HUES48 (cell line): ENCODE measurements around the gene KCNIP4.

Source experiments
- H3K27ac ChIP-seq: one replicate; pipeline ENCODE4 v1.7.0; 2013; ENCODE audit warnings: low read depth, low read length, inconsistent platforms
- H3K27me3 ChIP-seq: 2 replicates; pipeline ENCODE4 v1.6.1; 2013; ENCODE audit warnings: mild to moderate bottlenecking, low read length; ENCODE audit not compliant: control insufficient read depth, insufficient read depth
- H3K36me3 ChIP-seq: 2 replicates; pipeline ENCODE4 v1.6.1; 2013; ENCODE audit warnings: low read length; ENCODE audit not compliant: control insufficient read depth, insufficient read depth
- H3K4me1 ChIP-seq: 2 replicates; pipeline ENCODE4 v1.6.1; 2013; ENCODE audit warnings: mild to moderate bottlenecking, low read length; ENCODE audit not compliant: control insufficient read depth, insufficient read depth
- H3K4me3 ChIP-seq: 2 replicates; pipeline ENCODE4 v1.5.1; 2013; ENCODE audit warnings: mild to moderate bottlenecking, low read depth, low read length
- H3K9ac ChIP-seq: 2 replicates; pipeline ENCODE4 v1.6.1; 2013; ENCODE audit warnings: mild to moderate bottlenecking, low read depth, low read length, moderate library complexity
- H3K9me3 ChIP-seq: 2 replicates; pipeline ENCODE4 v1.6.1; 2013; ENCODE audit warnings: low read length; ENCODE audit not compliant: control insufficient read depth, insufficient read depth

KCNIP4 gene

DNA sequence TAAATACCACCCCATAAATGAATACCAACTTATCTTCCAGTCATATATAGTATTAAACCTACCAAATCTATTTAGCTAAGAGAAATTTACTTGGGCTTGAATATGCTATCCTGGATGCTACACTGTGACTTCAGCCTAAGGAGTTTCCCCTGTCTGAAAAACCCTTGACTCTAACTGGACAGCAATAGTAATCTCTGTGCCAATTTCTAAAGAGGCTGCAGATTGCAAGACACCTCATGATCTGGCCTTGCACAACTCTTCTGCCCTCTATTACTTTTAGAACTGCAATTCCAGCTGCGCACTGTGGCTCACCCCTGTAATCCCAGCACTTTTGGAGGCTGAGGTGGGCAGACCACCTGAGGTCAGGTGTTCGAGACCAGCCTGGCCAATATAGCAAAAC, 371.5 kb downstream of the KCNIP4 start:
- Histone ChIP-seq H3K27me3 (no peaks in the 10 kb centered on the region), H3K9me3 (no peaks in the 10 kb centered on the region), H3K4me1 (peaks cover 5% of the 10 kb centered on the region; the same call in 1 of the 2 replicates), H3K9ac (no peak overlapping the region), H3K4me3 (no peak overlapping the region), H3K27ac (no peak overlapping the region), H3K36me3 (no peaks in the 10 kb centered on the region)

DNA sequence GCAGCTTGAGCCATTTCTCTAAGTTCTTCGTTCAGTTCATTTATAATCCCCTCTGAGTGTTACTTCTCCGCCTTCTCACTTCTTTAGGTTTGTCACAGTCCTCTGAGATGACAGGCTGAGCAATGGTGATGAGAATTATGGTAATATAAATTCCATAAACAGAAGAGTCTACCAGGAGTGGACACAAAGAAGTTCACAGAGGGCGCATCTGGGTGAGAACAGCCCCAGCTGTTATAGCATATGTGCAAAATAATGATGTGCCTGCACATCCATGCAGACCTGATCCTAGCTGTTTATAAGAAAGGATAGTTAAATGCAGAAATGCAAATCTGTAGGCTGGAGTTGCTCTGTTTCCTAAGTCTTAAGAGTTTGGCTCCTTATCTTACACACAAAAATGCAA, 377.5 kb downstream of the KCNIP4 start:
- Histone ChIP-seq H3K4me3 (no peak overlapping the region), H3K27ac (no peak overlapping the region), H3K4me1 (peaks cover 11% of the 10 kb centered on the region), H3K9me3 (no peaks in the 10 kb centered on the region), H3K36me3 (no peaks in the 10 kb centered on the region), H3K27me3 (no peaks in the 10 kb centered on the region), H3K9ac (no peak overlapping the region)

DNA sequence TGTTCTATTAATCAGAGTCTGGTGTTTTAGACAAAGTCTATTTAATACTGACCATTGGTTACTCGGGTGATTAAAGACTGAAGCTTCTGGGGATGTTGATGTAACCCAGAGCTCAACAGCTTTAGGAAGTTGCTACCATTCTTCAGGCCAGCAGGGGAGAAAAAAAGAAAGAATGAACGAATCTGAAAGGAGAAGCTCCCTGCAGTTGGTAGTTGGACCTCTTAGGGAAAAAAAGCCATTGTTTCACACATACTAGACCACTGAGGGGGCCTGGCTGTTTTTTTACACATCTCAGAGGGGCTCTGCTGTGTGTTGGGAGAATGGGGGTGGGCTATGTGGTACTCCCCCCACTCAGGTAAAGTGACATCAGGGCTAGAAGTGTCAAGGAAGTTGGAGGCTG, 378.9 kb downstream of the KCNIP4 start:
- Histone ChIP-seq H3K9ac (no peak overlapping the region), H3K9me3 (no peaks in the 10 kb centered on the region), H3K4me3 (peak overlapping the region; percentile 5; the same call in 1 of the 2 replicates), H3K4me1 (peaks cover 8% of the 10 kb centered on the region), H3K36me3 (no peaks in the 10 kb centered on the region), H3K27ac (peak overlapping the region; percentile 37), H3K27me3 (no peaks in the 10 kb centered on the region)

DNA sequence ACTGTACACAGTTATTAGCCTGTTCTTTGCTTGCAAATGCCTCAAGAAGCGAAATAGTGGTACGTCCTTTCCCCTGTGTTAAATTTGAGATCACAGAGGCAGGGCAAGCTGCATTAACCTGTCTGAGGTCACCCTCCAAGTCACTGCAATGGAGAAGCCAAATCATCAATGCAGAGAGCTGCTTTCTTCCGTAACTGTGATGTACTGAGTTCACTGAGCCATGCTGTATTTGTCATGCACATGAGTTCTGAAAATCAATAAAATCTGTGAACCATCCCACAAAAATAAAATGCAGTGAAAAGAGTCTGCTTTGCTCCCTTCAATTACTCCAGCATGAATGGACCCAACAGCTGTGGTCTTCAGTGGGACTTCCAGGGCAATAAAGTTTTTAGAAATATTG, 393.5 kb downstream of the KCNIP4 start:
- H3K4me3 ChIP-seq = no peak overlapping the region
- H3K36me3 ChIP-seq = no peaks in the 10 kb centered on the region
- peaks cover 27% of the 10 kb centered on the region for H3K4me1 ChIP-seq
- no peak overlapping the region for H3K27ac ChIP-seq
- H3K9me3 ChIP-seq = no peaks in the 10 kb centered on the region
- no peak overlapping the region for H3K9ac ChIP-seq
- H3K27me3 ChIP-seq = no peaks in the 10 kb centered on the region

DNA sequence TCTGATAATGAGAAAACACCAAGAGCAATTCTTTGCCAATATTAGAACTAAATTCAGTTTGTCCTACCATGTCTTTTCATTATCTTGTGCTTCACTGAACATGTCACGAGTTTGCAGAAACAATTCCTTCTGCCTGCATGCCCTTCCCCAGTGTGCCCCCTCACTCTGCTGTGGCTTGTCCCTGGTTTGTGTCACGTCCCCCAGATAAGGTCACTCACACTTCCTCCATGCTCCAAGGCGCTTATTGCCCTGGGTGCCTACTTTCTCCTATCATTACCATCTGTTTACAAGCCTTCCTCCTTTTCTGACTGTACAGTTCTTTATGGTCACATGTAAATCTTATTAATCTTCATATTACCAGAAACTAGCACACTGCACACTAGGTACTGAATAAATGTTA, 394.1 kb downstream of the KCNIP4 start:
- Histone ChIP-seq H3K9ac (no peak overlapping the region), H3K4me1 (peaks cover 27% of the 10 kb centered on the region), H3K27ac (no peak overlapping the region), H3K4me3 (no peak overlapping the region), H3K27me3 (no peaks in the 10 kb centered on the region), H3K9me3 (no peaks in the 10 kb centered on the region), H3K36me3 (no peaks in the 10 kb centered on the region)

DNA sequence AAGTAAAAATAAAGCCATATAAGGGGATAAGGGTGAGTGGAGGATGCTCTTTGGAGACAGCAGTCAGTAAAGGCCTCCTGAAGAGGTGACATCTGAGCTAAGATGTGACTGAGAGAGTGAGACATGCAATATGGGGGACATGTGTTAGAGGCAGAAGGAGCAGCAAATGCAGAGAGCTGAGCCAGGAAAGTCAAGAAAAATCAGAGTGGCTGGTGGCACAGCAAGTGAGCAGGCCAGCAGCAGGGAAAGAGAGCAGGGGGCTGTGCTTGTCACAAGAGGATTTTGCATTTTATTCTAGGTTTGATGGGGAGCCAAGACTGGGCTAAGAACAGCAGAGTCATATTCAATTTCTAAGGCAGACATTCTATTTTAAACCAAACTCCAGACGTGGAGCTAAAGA, 394.5 kb downstream of the KCNIP4 start:
- Histone ChIP-seq H3K9ac (no peak overlapping the region), H3K27me3 (no peaks in the 10 kb centered on the region), H3K4me3 (no peak overlapping the region), H3K9me3 (no peaks in the 10 kb centered on the region), H3K27ac (no peak overlapping the region), H3K4me1 (peaks cover 27% of the 10 kb centered on the region), H3K36me3 (no peaks in the 10 kb centered on the region)

DNA sequence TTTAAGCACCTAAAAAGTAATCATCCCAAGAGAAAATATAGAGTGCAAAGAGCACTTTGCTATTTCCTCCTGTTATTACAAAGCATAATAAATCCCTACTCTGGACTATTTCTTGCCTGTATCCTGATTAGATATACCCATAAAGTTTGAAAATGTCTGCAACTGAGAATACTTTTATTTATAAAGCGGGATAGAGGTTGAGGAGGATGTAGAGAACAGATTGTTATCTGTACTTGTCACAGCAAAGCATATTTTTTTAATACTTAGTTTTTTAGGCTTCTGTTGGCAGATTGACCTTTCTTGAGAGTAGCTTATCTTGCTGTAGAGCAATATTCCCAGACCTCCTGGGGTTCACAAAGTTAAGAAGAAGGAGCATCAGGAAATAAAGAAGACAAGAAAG, 396.1 kb downstream of the KCNIP4 start:
- no peaks in the 10 kb centered on the region for H3K36me3 ChIP-seq
- no peaks in the 10 kb centered on the region for H3K9me3 ChIP-seq
- no peaks in the 10 kb centered on the region for H3K27me3 ChIP-seq
- H3K9ac ChIP-seq = no peak overlapping the region
- H3K4me1 ChIP-seq = peaks cover 21% of the 10 kb centered on the region
- H3K27ac ChIP-seq = no peak overlapping the region
- no peak overlapping the region for H3K4me3 ChIP-seq

DNA sequence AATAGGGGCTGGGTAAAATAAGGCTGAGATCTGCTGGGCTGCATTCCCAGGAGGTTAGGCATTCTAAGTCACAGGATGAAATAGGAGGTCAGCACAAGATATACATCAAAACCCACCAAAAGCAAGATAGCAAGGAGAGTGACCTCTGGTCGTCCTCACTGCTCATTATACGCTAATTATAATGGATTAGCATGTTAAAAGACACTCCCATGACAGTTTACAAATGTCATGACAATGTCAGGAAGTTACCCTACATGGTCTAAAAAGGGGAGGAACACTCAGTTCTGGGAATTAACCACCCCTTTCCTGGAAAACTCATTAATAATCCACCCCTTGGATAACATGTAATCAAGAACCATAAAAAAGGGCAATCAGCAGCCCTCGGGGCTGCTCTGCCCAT, 403.6 kb downstream of the KCNIP4 start:
- H3K4me1 ChIP-seq = peaks cover 24% of the 10 kb centered on the region
- no peak overlapping the region for H3K9ac ChIP-seq
- H3K27ac ChIP-seq = no peak overlapping the region
- peaks cover 15% of the 10 kb centered on the region for H3K27me3 ChIP-seq
- no peak overlapping the region for H3K4me3 ChIP-seq
- H3K36me3 ChIP-seq = no peaks in the 10 kb centered on the region
- no peaks in the 10 kb centered on the region for H3K9me3 ChIP-seq

DNA sequence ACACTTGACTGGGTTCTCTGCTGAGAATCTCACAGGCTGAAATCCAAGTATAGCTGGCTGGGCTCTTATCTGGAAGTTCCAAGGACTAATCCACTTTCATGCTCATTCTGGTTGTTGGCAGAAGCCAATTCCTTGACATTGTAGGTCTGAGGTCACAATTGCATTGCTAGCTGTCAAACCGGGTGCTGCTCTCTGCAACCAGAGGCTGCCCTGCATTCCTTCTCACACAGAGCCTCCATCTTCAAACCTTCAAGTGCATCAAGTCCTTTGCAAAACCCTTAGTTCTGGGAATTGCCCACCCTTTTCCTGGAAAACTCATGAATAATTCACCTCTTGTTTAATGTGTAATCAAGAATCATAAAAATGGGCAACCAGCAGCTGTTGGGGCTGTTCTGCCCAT, 404.2 kb downstream of the KCNIP4 start:
- H3K36me3 ChIP-seq = no peaks in the 10 kb centered on the region
- H3K9me3 ChIP-seq = no peaks in the 10 kb centered on the region
- no peak overlapping the region for H3K4me3 ChIP-seq
- peak overlapping the region; percentile 1 for H3K27ac ChIP-seq
- no peak overlapping the region for H3K9ac ChIP-seq
- peaks cover 15% of the 10 kb centered on the region for H3K27me3 ChIP-seq
- peaks cover 24% of the 10 kb centered on the region for H3K4me1 ChIP-seq

DNA sequence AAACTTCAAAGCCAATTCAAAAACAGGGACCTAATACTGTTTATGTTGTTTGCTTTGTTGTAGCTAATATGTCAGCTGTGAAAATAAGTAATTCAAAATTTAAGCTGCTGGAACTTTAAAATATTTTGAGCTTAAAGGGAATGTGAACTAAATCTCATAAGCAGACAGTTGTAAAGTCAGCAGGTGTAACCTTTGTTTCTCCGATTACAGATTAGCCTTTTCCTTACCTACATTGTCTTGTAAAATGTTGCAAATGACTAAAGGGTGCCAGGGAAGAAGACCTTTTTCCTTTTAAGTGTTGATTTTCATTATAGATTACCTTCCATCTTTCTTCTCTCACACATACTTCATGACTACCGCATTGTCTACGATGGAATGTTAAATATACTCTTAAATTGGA, 405.1 kb downstream of the KCNIP4 start:
- Histone ChIP-seq H3K9ac (no peak overlapping the region), H3K36me3 (no peaks in the 10 kb centered on the region), H3K4me3 (no peak overlapping the region), H3K27ac (peak overlapping the region; percentile 63), H3K4me1 (peaks cover 24% of the 10 kb centered on the region), H3K27me3 (peaks cover 15% of the 10 kb centered on the region), H3K9me3 (no peaks in the 10 kb centered on the region)

DNA sequence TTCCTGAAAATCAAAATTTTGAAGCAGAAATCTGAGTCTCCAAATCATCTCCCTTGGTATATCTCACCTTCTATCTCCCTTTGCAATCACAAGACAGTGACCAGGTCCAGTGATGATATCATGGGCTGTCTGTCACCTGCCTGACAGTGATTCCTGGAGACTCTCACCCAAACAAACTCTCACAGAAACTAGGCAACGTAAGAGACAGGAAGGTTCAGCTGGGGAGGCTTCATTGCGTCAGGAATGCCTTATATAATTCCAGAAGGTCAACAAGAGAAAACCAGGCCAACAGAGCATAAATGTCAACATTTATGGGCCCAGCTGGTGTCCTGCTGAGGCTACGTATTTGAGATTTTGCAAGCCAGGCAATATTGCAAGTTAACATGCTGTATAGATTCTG, 412.7 kb downstream of the KCNIP4 start:
- Histone ChIP-seq H3K27me3 (no peaks in the 10 kb centered on the region), H3K36me3 (no peaks in the 10 kb centered on the region), H3K27ac (no peak overlapping the region), H3K9ac (no peak overlapping the region), H3K4me1 (no peaks in the 10 kb centered on the region), H3K4me3 (no peak overlapping the region), H3K9me3 (no peaks in the 10 kb centered on the region)

DNA sequence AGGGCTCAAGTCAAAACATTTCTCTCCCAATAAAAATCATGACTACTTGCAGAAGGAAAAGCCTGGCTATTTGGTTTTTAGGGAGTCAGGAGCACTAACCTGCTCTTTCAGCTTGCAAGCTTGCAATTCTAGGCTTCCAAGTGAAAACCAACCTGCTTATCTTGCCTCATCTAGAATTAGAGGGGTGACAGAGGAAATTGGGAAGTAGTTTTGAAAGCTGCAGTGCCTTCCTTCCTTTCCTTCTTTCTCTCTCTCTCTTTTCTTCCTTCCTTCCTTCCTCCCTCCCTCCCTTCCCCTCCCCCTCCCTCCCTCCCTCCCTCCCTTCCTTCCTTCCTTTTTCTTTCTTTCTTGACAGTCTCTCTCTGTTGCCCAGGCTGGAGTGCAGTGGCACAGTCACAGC, 417.5 kb downstream of the KCNIP4 start:
- no peaks in the 10 kb centered on the region for H3K4me1 ChIP-seq
- H3K27ac ChIP-seq = no peak overlapping the region
- H3K9ac ChIP-seq = no peak overlapping the region
- H3K27me3 ChIP-seq = no peaks in the 10 kb centered on the region
- no peaks in the 10 kb centered on the region for H3K36me3 ChIP-seq
- H3K4me3 ChIP-seq = no peak overlapping the region
- H3K9me3 ChIP-seq = no peaks in the 10 kb centered on the region
